C4-2B (cell line): Measurements from ENCODE around the gene CNPY4.

Experiments
- CTCF ChIP-seq: fragments of 450-650 bp; conservative IDR thresholded peaks from 2 replicates; pipeline ENCODE4 v1.5.1; 2017; ENCODE audit warnings: mild to moderate bottlenecking
- ZFX ChIP-seq: fragments of 450-650 bp; IDR thresholded peaks from 2 replicates; pipeline ENCODE4 v1.6.1; 2017

DNA sequence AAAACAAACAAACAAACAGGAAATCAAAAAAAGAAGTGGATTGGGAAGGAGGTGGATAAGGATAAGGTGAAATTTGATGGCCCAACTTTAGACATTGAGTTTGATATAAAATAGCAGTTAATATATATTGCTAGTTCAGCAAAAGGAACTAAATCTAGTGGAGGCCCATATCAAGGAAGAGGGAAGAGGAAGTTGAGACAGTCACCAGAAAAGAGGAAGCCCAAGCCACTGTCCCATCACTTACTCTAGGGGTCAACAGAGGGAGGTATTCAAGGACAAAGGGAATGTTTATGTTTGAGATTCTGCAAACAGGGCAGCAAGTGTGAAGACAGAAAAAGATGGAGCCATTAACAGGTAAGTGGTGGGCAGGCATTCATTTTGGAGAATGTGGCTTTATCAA is 33.0 kb downstream of the CNPY4 start:
- TF ChIP-seq CTCF (no peak), ZFX (no peak)
